Spleen (tissue), 11 donors: ENCODE results near the gene RFX8. TPM values are rescaled to one million over a fixed set of nuclear protein-coding genes. Genes with fewer than 3 reads are reported as not detected.

Source experiments
- DNase-seq: peaks from one replicate; pipeline ENCODE4 v3.0.0-alpha.2; 2020
- H3K27ac ChIP-seq, 8 donors: fragments of 200-600 bp; sonication (generic) in 7 of 8; 1 replicate in 4 of 8; 2 replicates in 4 of 8; pipeline versions ENCODE4 v1.5.0 to v1.8.0; 2016 to 2021; ENCODE audit warnings: inconsistent platforms in 4 of 8, mild to moderate bottlenecking in 4 of 8, moderate library complexity in 1 of 8
- H3K27me3 ChIP-seq, 7 donors: fragments of 200-600 bp; sonication (generic) in 6 of 7; replicated peaks in 1 of 7; 1 replicate in 4 of 7; 2 replicates in 3 of 7; pipeline versions ENCODE4 v1.5.0 to v1.8.0; 2016 to 2021; ENCODE audit warnings: inconsistent platforms in 3 of 7, mild to moderate bottlenecking in 1 of 7
- H3K36me3 ChIP-seq, 6 donors: fragments of 200-600 bp; sonication (generic) in 5 of 6; 1 replicate in 4 of 6; 2 replicates in 2 of 6; pipeline versions ENCODE4 v1.5.0 to v1.8.0; 2016 to 2021; ENCODE audit warnings: inconsistent platforms in 2 of 6
- H3K4me1 ChIP-seq, 6 donors: fragments of 200-600 bp; sonication (generic) in 5 of 6; 1 replicate in 3 of 6; 2 replicates in 3 of 6; pipeline versions ENCODE4 v1.5.0 to v1.8.0; 2016 to 2021; ENCODE audit warnings: inconsistent platforms in 3 of 6
- H3K4me3 ChIP-seq, 8 donors: fragments of 200-600 bp; sonication (generic) in 7 of 8; 1 replicate in 4 of 8; 2 replicates in 4 of 8; pipeline versions ENCODE4 v1.5.0 to v1.8.0; 2016 to 2021; ENCODE audit warnings: inconsistent platforms in 4 of 8, mild to moderate bottlenecking in 4 of 8, moderate library complexity in 2 of 8
- H3K9me3 ChIP-seq, 8 donors: fragments of 200-600 bp; sonication (generic) in 7 of 8; 1 replicate in 4 of 8; 2 replicates in 4 of 8; pipeline versions ENCODE4 v1.5.0 to v1.8.0; 2016 to 2021; ENCODE audit warnings: inconsistent platforms in 4 of 8
- CTCF ChIP-seq, 11 experiments: fragments of 200-600 bp in 7 of 11; fragments of 450-650 bp in 4 of 11; sonication (generic) in 4 of 11; IDR thresholded peaks in 8 of 11; conservative IDR thresholded peaks in 3 of 11; 1 replicate in 7 of 11; 2 replicates in 4 of 11; pipeline versions ENCODE4 v1.4.0 to v1.8.0; 2016 to 2021; ENCODE audit warnings: antibody characterized with exemption in 11 of 11, inconsistent platforms in 4 of 11, mild to moderate bottlenecking in 1 of 11
- POLR2A ChIP-seq, 3 donors: fragments of 450-650 bp; IDR thresholded peaks; one replicate each; pipeline ENCODE4 v1.5.1; 2017; ENCODE audit warnings: antibody characterized with exemption in 3 of 3, mild to moderate bottlenecking in 1 of 3
- POLR2AphosphoS5 ChIP-seq, 3 donors: sonication (generic); formaldehyde crosslinking; IDR thresholded peaks; one replicate each; pipeline ENCODE4 v1.5.1; 2017; ENCODE audit warnings: antibody characterized with exemption in 3 of 3
- WGBS, 5 donors: extraction: QIAGEN DNeasy Blood & Tissue Kit in 3 of 5; methylation state at CpG; one replicate each; pipeline versions ENCODE4 v1.1.5 to v1.1.7; 2013 to 2018; 5-methylcytosine and 5-hydroxymethylcytosine counted together
- intact Hi-C: fragments of 100-400 bp; cut with DNase I; formaldehyde crosslinking; loops from one replicate; pipeline ENCODE4 v1.15.0; 2023; ENCODE audit warnings: low total_unique reads
- polyA plus RNA-seq, 3 donors: library from polyadenylated mRNA; stranded (reverse); fragments of 200-250 nt; gene quantifications; one replicate each; pipeline ENCODE4 v1.2.1, GENCODE V29; 2013
- total RNA-seq, 7 donors: library from RNA; depleted of rRNA in 3 of 7; stranded (reverse); fragments of >200 nt in 3 of 7; fragmentation: NEBNext Ultra II Directional in 4 of 7; extraction: Animal tissue kit (Norgen Biotek cat#: 25700) in 4 of 7; gene quantifications; one replicate each; pipeline versions ENCODE4 v1.1.0 to v1.2.1, GENCODE V29; 2016 to 2021
- donor health status: healthy with polysubstance abuse.
- donor health status: DM: no; HTN: no; CAD: no; lungs with moderate emphysema.
- donor health status: DM: no; HTN: no; CAD: no.
- donor health status: Bipolar disorder and iron deficiency.
- donor health status: healthy.
- donor health status: DM: no; HTN: no; CAD: no.
- donor health status: DM: yes; HTN: yes; CAD: no.

Gene RFX8
- total and polyA plus RNA-seq, 10 donors = 0.12 to 0.29 (median 0.13) TPM; not detected in 5

- no peak for TF ChIP-seq CTCF (IDR thresholded peaks at IDR 0.05 in 8 of 11, conservative IDR thresholded peaks at IDR 0.05 in 3 of 11)
- TF ChIP-seq POLR2AphosphoS5 (IDR thresholded peaks at IDR 0.05) = no peak
- TF ChIP-seq POLR2A (IDR thresholded peaks at IDR 0.05) = no peak
- no peak for DNase-seq
- H3K4me1 ChIP-seq = no peaks in the 10 kb centered on the region
- 88 to 96% (median 92%) methylated on average over 3 of the region's 3 CpGs for WGBS, 5 donors
- intact Hi-C loops = loop anchor here (5.0 kb wide), 1 partner anchor 1031 kb away; no protein-coding TSS in a partner anchor
- H3K9me3 ChIP-seq = peaks cover 0 to 9% (median 2%) of the 10 kb centered on the region in 8 donors
- no peak overlapping the region for H3K4me3 ChIP-seq
- H3K27me3 ChIP-seq = no peaks in the 10 kb centered on the region
- H3K27ac ChIP-seq = no peak overlapping the region
- no peaks in the 10 kb centered on the region for H3K36me3 ChIP-seq
Observed at GRCh38 chr2:101415884-101416283, 59.0 kb downstream of the RFX8 start.

DNA sequence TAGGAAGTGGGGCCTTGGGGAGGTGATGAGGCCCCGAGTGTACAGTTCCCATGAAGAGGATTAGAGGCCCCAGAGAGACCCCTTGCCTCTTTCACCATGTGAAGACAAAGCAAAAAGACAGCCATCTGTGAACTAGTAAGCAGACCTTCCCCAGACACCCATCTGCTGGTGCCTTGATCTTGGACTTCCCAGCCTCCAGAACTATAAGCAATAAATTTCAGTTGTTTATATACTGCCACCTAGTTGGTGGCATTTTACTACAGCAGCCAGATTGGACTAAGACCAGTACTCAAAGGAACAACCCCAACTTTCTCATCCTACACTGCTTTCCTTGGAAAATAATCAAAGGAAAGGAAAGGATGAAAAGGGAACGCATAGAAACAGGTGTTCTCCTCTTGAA, 59.7 kb downstream of the RFX8 start:
- TF ChIP-seq POLR2A (IDR thresholded peaks at IDR 0.05) (no peak), POLR2AphosphoS5 (IDR thresholded peaks at IDR 0.05) (no peak), CTCF (IDR thresholded peaks at IDR 0.05 in 8 of 11, conservative IDR thresholded peaks at IDR 0.05 in 3 of 11) (no peak)
- DNase-seq = no peak
- Histone ChIP-seq H3K36me3 (no peaks in the 10 kb centered on the region), H3K9me3 (peaks cover 0 to 9% (median 2%) of the 10 kb centered on the region in 8 donors), H3K4me3 (no peak overlapping the region), H3K4me1 (no peaks in the 10 kb centered on the region), H3K27me3 (no peaks in the 10 kb centered on the region), H3K27ac (no peak overlapping the region)
- WGBS, 5 donors = 93 to 100% (median 97%) methylated on average over 2 of the region's 2 CpGs
- intact Hi-C loops = loop anchor here (5.0 kb wide), 1 partner anchor 1032 kb away; no protein-coding TSS in a partner anchor

DNA sequence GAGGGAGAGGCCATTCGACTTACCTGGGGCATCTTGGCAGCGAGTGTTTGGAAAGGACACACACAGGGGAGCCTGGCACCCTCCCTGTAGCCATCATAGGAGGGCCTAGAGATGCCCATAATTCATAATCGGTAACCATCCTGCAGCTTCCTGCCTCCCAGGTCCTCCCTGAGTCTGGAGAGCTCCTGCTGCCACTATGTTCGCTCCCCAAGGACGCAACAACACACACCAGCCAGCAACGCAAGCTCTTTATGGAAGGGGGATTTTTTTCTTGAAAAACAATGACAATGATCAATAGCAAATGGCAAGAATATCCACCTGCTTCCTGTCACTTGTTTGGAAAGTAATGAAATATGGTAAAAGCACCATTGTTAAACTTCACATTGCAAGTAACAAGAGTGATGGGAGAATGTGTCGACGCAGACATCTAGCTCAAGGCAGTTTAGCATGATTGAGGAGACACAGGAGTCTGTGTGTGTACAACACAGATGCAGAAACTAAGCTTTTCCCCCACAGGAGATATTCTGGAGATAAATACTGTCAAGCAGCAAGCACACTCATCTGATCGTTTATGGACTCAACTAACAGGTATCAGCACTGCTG, 62.7 kb downstream of the RFX8 start:
- Histone ChIP-seq H3K4me1 (no peaks in the 10 kb centered on the region), H3K27me3 (no peaks in the 10 kb centered on the region), H3K4me3 (no peak overlapping the region), H3K36me3 (no peaks in the 10 kb centered on the region), H3K9me3 (peaks cover 0 to 9% (median 2%) of the 10 kb centered on the region in 8 donors), H3K27ac (no peak overlapping the region)
- 73 to 89% (median 82%) methylated on average over 9 of the region's 9 CpGs for WGBS, 5 donors
- TF ChIP-seq CTCF (IDR thresholded peaks at IDR 0.05 in 8 of 11, conservative IDR thresholded peaks at IDR 0.05 in 3 of 11) (no peak), POLR2AphosphoS5 (IDR thresholded peaks at IDR 0.05) (no peak), POLR2A (IDR thresholded peaks at IDR 0.05) (no peak)
- intact Hi-C loops = no loop called here
- DNase-seq = no peak

DNA sequence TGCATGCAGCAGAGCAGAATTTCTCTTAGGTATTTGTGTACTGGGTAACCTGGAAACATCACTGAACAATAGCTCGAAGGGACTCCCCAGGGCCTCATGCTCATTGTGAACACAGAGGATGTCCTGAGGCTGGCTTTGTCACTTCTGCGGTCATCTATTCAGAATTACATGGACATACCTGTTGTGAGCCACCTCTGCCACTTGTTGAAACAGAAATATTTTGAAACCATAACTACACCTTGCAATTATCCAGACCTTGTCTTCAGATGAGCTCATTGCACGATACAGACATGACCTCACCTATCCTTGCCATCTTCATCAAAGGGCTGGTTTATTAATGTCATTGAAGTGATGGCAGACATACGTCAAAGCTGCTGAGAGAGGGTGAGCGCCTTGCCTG, 64.2 kb downstream of the RFX8 start:
- no peak for DNase-seq
- WGBS, 5 donors = 85 to 94% (median 89%) methylated on average over 5 of the region's 5 CpGs
- H3K36me3 ChIP-seq = no peaks in the 10 kb centered on the region
- TF ChIP-seq POLR2A (IDR thresholded peaks at IDR 0.05) = no peak
- no peak for TF ChIP-seq POLR2AphosphoS5 (IDR thresholded peaks at IDR 0.05)
- TF ChIP-seq CTCF (IDR thresholded peaks at IDR 0.05 in 8 of 11, conservative IDR thresholded peaks at IDR 0.05 in 3 of 11) = no peak
- peaks cover 0 to 6% (median 4%) of the 10 kb centered on the region in 6 donors for H3K4me1 ChIP-seq
- H3K27me3 ChIP-seq = no peaks in the 10 kb centered on the region
- H3K27ac ChIP-seq = no peak overlapping the region
- H3K4me3 ChIP-seq = no peak overlapping the region
- H3K9me3 ChIP-seq = peaks cover 0 to 9% (median 2%) of the 10 kb centered on the region in 8 donors
- intact Hi-C loops = no loop called here
